ENCODE measurements around the gene CABP1. TPM values are rescaled to one million over a fixed set of nuclear protein-coding genes. Genes with fewer than 3 reads are reported as not detected.
A peak's percentile ranks its signal among the peaks of the same experiment; 100 is the strongest.
"Not testable (repeated sequence)": the region's sequence is repeated elsewhere in the genome, so short reads cannot be mapped to it uniquely, and the experiment has no call there.

Gene CABP1
- total RNA-seq, 1 donor from 2014 or later: 0.47 TPM

GRCh38 chr12:120599672-120600552 is 40.5 kb upstream of the CABP1 start:
- TF ChIP-seq EZH2 (IDR thresholded peaks at IDR 0.05) (no peak), EZH2phosphoT487 (IDR thresholded peaks at IDR 0.05) (no peak), CTCF (IDR thresholded peaks at IDR 0.05) (no peak)
- Histone ChIP-seq H3K4me1 (peaks cover 17% of the 10 kb centered on the region), H3K79me2 (ENCODE audit: low read depth) (no peaks in the 10 kb centered on the region), H3K27ac (no peak overlapping the region), H3F3A (ENCODE audit: low read depth) (peaks cover 19% of the 10 kb centered on the region), H4K20me1 (ENCODE audit: low read depth) (peaks cover 3% of the 10 kb centered on the region), H3K4me2 (peak overlapping the region; percentile 45), H3K4me3 (no peak overlapping the region), H3K9ac (no peak overlapping the region), H3K27me3 (no peaks in the 10 kb centered on the region), H3K36me3 (no peaks in the 10 kb centered on the region), H3K9me3 (ENCODE audit: low read depth) (no peaks in the 10 kb centered on the region), H2AFZ (replicated peaks) (no peak overlapping the region)
- Mint-ChIP-seq H3K36me3 (no peaks in the 10 kb centered on the region), H3K27ac (peak overlapping the region; percentile 81), H3K27me3 (ENCODE audit: insufficient read depth, low read depth) (peaks cover 11% of the 10 kb centered on the region), H3K9me3 (no peaks in the 10 kb centered on the region), H3K4me1 (peaks cover 23% of the 10 kb centered on the region), H3K4me3 (no peak overlapping the region)
- DNase-seq (ENCODE audit: low spot score): peak; percentile 53

GRCh38 chr12:120602416-120602815 is 38.0 kb upstream of the CABP1 start:
- H3K4me3 ChIP-seq; DNase-seq (ENCODE audit: low spot score); H4K20me1 ChIP-seq (ENCODE audit: low read depth); H3K27me3 ChIP-seq; H3K36me3 Mint-ChIP-seq; H3K9me3 Mint-ChIP-seq; H3K4me2 ChIP-seq; H3K27ac ChIP-seq; H3K9ac ChIP-seq; H3K4me3 Mint-ChIP-seq; H3K9me3 ChIP-seq (ENCODE audit: low read depth); H2AFZ ChIP-seq (replicated peaks); H3K36me3 ChIP-seq; H3K79me2 ChIP-seq (ENCODE audit: low read depth): not testable (repeated sequence)
- Histone ChIP-seq H3F3A (ENCODE audit: low read depth) (peaks cover 19% of the 10 kb centered on the region), H3K4me1 (peaks cover 17% of the 10 kb centered on the region)
- peak overlapping the region; percentile 69 for H3K27ac Mint-ChIP-seq
- peaks cover 11% of the 10 kb centered on the region for H3K27me3 Mint-ChIP-seq (ENCODE audit: insufficient read depth, low read depth)
- peaks cover 23% of the 10 kb centered on the region for H3K4me1 Mint-ChIP-seq

- no peak for DNase-seq (ENCODE audit: low spot score)
- no peak overlapping the region for H3K4me3 ChIP-seq
- H3K36me3 ChIP-seq: no peaks in the 10 kb centered on the region
- H3K4me3 Mint-ChIP-seq: no peak overlapping the region
- H3F3A ChIP-seq (ENCODE audit: low read depth): no peaks in the 10 kb centered on the region
- H3K27me3 Mint-ChIP-seq (ENCODE audit: insufficient read depth, low read depth): peaks cover 10% of the 10 kb centered on the region
- H3K27ac ChIP-seq: no peak overlapping the region
- no peaks in the 10 kb centered on the region for H3K9me3 ChIP-seq (ENCODE audit: low read depth)
- H3K79me2 ChIP-seq (ENCODE audit: low read depth): no peaks in the 10 kb centered on the region
- no peak overlapping the region for H3K4me2 ChIP-seq
- no peak for TF ChIP-seq CTCF (IDR thresholded peaks at IDR 0.05)
- no peak for TF ChIP-seq EZH2 (IDR thresholded peaks at IDR 0.05)
- no peak for TF ChIP-seq EZH2phosphoT487 (IDR thresholded peaks at IDR 0.05)
- no peak overlapping the region for H2AFZ ChIP-seq (replicated peaks)
- no peaks in the 10 kb centered on the region for H3K4me1 Mint-ChIP-seq
- no peak overlapping the region for H3K27ac Mint-ChIP-seq
- no peak overlapping the region for H3K9ac ChIP-seq
- peaks cover 10% of the 10 kb centered on the region for H3K27me3 ChIP-seq
- H3K9me3 Mint-ChIP-seq: no peaks in the 10 kb centered on the region
- no peaks in the 10 kb centered on the region for H4K20me1 ChIP-seq (ENCODE audit: low read depth)
- no peaks in the 10 kb centered on the region for H3K4me1 ChIP-seq
- no peaks in the 10 kb centered on the region for H3K36me3 Mint-ChIP-seq
Measured at GRCh38 chr12:120610560-120610959, 29.9 kb upstream of the CABP1 start.

GRCh38 chr12:120611534-120611933 is 28.9 kb upstream of the CABP1 start:
- not testable (repeated sequence) for H3K9ac ChIP-seq; H3F3A ChIP-seq (ENCODE audit: low read depth); H3K27me3 Mint-ChIP-seq (ENCODE audit: insufficient read depth, low read depth); H3K9me3 Mint-ChIP-seq; H4K20me1 ChIP-seq (ENCODE audit: low read depth); H3K4me2 ChIP-seq; H3K27ac Mint-ChIP-seq; H3K9me3 ChIP-seq (ENCODE audit: low read depth); H3K4me1 ChIP-seq; H2AFZ ChIP-seq (replicated peaks); H3K4me3 ChIP-seq; DNase-seq (ENCODE audit: low spot score); H3K79me2 ChIP-seq (ENCODE audit: low read depth); H3K36me3 Mint-ChIP-seq; H3K36me3 ChIP-seq; H3K27ac ChIP-seq; H3K4me1 Mint-ChIP-seq; H3K4me3 Mint-ChIP-seq
- H3K27me3 ChIP-seq: peaks cover 10% of the 10 kb centered on the region

Data from neural progenitor cell (in vitro differentiated cells).